T-helper 2 cell (primary cell): ENCODE results near the gene UBR4.
A peak's percentile ranks its signal among the peaks of the same experiment; 100 is the strongest.

Source experiments
- DNase-seq, 5 experiments: peaks; one replicate each; pipeline versions ENCODE4 v3.0.0 to v3.0.0-alpha.2; 2012 to 2022

Gene UBR4

GRCh38 chr1:19190468-19190867, 19.6 kb downstream of the UBR4 start:
- no peak for DNase-seq

- DNase-seq = no peak
Measured at GRCh38 chr1:19189270-19189669, 20.8 kb downstream of the UBR4 start.

GRCh38 chr1:19187852-19188251, 22.2 kb downstream of the UBR4 start:
- no peak for DNase-seq

- peak in 1 of 5 experiments; percentile 49 for DNase-seq
Measured at GRCh38 chr1:19186001-19186400, 24.1 kb downstream of the UBR4 start.

DNA sequence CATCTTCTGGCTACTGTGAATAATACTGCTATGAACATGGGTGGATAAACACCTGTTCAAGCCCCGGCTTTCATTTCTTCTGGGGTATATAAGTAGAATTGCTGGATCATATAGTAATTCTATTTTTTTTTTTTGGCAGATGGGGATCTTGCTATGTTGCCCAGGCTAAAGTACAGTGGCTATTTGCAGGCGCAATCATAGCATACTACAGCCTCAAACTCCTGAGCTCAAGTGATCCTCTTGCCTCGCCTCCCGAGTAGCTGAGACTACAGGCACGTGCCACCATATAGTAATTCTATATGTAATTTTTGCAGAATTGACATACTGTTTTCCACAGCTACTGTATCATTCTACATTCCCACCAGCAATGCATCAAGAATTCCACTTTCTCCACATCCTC, 27.8 kb downstream of the UBR4 start:
- no peak for DNase-seq

- DNase-seq = peak in 1 of 5 experiments; percentile 62
Measured at GRCh38 chr1:19180265-19180657, 29.8 kb downstream of the UBR4 start.

DNA sequence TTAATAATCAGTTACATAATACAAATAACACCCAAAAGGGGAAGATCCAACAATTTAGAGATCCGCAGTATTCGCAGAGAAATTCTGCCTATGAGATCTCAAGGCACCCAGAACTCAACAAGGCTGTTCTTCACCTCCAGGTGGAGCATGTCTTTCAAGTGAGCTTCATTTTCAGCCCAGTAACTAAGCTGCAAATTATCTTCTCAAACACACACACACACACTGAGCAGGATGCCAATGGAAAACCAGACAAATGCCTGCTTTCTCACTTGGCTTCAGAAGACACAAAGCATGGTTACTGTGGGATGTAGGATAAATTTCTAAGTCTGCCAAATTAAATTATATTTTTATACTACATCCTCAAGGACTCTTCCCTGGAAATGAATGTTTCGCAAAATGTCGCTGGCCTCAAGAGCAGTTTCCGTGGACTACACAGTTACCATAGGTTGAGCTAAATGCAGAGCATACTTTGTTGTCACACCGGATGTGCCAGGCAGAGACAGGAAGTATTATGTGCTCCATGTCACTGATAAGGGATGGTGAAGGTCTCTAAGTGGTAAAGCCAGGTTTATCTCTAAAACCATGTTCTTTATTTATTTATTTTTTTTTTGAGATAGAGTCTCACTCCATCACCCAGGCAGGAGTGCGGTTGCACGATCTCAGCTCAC, 30.3 kb downstream of the UBR4 start:
- DNase-seq = peak in 3 of 5 experiments; percentile 6 to 90 (median 8)

DNA sequence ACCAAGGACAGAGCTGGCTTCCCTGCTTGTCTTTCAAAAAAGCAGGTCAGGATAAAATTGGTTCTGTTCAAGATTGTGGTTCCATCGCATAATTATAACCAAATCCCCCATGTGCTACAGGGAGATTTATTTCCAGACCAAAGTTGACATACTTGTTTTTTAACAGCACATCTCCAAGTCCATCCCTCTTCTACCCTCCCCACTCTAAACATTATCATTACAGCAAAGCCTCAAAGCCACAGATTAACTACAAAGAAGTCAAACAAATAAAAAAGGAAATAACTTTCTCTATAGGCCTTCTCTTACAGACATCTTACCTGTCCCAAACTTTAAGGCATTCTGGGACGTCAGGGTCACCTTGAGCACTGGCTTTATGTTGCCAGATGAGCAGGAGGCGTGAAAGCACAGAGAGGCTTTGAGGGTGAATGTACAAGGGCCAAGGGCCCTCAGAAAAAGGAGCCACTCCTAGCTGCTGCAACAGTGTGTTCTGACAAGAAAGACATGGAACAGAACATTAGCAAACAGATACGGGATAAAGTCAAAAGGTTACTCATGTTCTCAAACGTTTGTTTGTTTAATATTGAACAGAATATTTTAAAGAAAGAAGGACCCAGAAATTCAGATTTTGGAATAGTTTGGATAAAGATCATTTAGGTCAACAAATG, 31.2 kb downstream of the UBR4 start:
- peak in 1 of 5 experiments; percentile 6 for DNase-seq

- DNase-seq = no peak
Measured at GRCh38 chr1:19177811-19178210, 32.3 kb downstream of the UBR4 start.

GRCh38 chr1:19169642-19170041, 40.4 kb downstream of the UBR4 start:
- no peak for DNase-seq

- DNase-seq = no peak
Measured at GRCh38 chr1:19167140-19167539, 42.9 kb downstream of the UBR4 start.

DNA sequence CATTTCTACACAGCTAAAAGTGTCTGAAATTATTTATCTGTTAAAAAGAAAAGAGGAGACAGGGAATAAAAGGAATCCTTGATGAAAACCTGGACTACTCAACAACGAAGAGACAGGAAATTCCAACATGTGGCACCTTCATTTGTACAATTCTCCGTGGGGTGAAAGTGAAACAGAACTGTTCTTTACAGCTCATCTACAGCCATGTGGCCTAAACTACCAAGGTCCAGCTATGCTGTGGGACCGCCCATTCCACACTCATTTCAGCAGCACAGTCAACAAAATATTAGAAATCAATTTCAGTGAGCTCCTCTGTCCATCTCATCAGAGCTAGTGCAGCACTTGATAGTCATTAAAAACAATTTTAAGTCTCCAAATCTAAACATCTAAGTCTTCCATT, 44.0 kb downstream of the UBR4 start:
- no peak for DNase-seq

DNA sequence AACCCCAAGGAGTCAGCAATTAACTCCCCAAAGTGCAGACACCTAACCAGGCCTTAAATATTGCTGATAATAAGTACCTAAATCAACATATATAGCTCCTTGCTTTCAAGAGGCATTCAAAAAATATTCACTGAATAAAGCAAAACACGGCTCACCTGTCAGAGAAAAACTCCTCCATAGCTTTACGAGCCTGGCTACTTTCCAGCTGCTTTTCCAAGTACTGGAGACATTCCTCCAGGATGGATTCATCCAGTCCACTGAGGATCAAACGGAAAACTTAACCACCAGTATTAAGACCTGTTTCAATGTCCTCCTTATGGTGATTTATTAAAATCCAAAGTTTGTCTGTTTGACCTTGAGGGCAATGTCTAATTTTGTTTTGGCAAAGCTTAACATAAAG, 44.6 kb downstream of the UBR4 start:
- DNase-seq = no peak

DNA sequence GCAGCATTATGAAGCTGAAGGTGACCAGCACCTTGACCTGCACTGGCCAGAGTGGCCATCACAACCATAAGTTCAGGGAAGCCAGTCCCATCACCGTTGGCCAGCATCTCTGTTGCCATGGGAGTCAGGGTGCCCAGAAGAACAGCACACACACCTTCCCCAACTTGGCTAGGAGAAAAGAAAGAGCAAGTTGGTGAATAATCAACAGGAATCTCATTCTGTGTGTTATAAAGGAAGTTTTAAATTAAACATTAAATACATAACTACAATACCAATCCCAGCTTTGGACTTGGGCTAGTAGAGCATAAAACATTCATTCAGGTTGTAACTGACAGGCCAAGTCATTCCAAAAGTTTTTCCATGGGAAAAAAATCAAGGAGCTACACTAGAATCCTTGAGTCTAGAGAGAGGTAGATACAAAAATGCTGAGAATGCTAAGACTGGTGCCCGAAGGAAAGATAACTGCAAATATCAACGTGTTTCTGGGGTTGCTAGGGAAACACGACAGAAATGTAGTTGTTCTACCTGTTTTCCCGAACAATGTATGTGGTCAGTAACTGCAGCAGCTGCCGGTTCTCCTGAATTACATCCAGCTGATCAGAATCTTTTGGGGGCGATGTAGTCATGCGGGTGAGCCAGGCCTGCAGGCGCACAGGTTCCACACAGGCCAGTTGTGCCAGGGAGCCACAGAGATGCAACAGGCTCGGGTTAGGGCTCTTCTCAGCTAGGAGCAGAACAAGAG, 45.6 kb downstream of the UBR4 start:
- no peak for DNase-seq

DNA sequence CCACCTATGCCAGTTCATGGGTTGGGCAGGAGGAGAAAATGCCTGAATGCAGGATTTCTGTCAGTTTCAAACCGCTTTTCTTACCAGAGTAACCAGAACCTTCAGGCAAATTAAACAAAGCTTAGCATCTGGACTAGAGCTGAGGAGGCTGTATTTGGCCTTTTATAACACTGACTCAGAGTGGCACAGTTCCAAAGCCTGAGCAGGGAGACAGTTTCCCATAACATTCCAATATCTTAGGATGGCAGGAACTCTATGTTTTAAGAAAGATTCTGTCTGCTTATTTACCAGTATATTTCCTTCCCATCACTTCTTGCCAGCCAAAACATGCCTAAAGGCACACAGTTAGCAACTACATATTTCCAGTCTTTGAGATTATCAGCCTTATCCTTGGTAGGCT, 46.8 kb downstream of the UBR4 start:
- no peak for DNase-seq

DNA sequence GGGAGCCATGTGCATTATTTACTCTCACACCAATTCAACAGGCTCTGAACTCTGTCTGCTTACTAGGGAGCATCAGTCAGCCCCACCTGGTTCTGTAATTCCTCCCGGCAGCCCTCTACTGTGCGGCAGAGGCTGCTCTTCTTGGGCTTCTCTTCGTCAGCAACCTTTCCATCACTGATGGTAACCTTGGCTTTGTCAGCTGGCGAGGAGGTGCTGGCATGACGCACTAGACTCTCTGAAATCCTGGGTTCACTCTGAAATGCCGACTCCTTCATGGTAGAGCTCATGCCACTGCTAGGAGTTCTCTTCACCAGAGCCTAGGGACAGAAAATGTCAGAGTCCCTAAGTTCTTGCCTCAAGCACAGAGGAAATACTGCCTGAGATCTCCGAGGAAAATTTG, 49.2 kb downstream of the UBR4 start:
- DNase-seq = no peak

- DNase-seq = no peak
Measured at GRCh38 chr1:19157653-19158052, 52.4 kb downstream of the UBR4 start.

DNA sequence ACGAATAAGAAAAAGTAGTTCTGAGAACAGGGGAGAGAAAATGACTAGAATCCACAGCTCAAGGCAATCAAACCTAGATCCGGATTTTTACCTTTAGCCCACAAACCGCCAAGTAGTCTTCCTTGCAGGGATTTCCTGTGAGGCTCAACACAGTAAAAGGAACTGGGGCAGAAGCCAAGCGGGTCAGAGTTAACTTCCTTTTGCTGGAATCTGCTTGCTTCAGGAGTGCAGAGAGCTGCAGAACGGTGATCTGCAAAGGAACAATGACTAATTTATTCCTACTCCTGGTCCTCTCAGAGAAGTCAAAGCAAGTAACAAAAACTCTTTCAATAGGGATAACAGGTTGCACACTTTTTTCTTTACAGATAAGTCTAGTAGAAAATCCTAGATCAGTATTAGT, 53.4 kb downstream of the UBR4 start:
- no peak for DNase-seq

- DNase-seq = no peak
Measured at GRCh38 chr1:19154876-19155275, 55.2 kb downstream of the UBR4 start.

DNA sequence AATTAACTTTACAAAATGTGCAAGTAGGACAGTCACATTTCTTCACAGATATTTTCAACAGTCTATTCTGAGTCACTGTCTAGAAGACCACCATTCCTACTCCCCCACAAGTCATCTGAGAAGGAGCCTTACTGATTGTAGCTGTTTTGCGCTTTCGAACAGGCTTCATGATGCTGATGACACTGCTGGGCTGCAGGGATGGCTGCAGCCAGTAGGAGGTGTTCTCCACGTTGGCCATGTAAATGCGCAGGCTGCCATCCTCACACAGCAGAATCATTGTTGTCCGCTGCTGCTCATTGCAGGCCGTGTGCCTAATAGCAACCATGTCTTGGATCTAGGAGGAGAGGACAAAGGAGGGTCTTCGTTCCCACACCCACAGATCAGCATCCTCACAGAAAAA, 56.9 kb downstream of the UBR4 start:
- DNase-seq = no peak

GRCh38 chr1:19151537-19151936, 58.5 kb downstream of the UBR4 start:
- DNase-seq = no peak

DNA sequence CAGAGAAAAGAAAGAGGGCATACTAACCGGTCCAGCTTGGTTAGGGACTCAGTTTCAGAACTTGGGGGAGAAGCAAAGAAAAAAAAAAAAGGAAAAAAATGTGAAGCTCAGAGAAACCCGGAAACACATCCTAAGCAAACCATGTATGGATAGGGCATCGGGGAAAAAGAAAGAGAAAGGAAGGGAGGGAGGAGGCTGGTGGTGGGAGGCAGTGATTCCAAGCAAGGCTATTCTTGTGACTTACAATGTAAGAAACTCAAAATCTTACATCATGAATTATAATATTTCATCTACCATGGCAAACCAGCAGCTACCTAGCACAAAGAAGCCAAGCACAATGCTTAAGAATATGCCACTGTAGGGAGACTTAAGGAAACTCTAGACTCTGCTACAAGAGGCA, 60.3 kb downstream of the UBR4 start:
- DNase-seq = no peak

- no peak for DNase-seq
Measured at GRCh38 chr1:19140465-19140864, 69.6 kb downstream of the UBR4 start.

DNA sequence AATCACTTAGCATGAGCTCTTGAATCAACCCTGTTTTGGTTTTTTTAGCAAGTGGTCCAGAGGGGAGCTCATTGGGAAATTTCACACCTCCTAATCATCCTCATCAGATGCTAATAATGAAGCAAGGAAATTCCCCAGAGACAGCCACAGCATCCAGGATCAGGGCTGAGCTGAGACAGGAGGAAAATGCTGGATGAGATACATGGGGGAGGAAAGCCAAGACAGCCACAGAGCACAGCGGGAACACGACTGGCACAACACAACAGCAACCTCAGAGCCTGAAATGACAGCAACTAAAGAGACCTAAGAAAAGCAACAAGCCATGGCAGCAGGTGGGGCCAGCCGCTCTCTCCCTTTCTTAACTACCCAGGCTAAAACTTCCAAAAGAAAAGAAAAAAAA, 70.4 kb downstream of the UBR4 start:
- DNase-seq = no peak
